ENCODE data around the gene EIF3D. TPM values are rescaled to one million over a fixed set of nuclear protein-coding genes. Genes with fewer than 3 reads are reported as not detected.

The EIF3D gene
- total and polyA plus RNA-seq, 2 of the 4 experiments (the other 2 are of a cell fraction), result 339 to 746 TPM

DNA sequence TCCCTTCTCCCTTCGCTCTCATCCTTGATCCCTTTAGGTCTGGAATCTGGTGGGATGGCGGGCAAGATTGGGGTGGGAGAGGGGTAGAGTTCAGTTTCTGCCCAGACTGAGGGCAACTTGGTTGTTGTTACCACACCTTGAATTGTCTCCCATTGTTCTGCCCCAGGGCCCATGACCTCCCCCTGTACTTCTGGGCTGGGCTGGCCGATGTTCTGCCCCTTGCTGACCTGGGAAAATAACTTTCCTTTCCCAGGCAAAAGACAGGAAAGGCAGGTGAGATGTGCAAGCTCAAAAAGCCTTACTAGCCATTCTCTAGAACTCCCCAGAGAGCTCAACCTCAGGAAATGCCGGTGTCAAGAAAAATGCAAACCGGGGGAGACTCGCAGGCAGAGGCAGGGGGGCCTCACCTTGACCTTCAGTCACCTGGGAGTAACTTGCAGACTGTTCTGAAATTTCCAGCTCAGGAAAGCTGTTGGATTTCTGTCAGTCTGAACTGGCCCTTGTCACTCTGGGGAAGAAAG lies 32.4 kb upstream of the EIF3D start:
- Histone ChIP-seq H2BK15ac (ENCODE audit: low read depth, low read length) (no peak overlapping the region), H2BK20ac (ENCODE audit: low read depth, low read length) (no peak overlapping the region), H3K27me3 (ENCODE audit: control insufficient read depth, insufficient read depth, low read length) (peaks cover 24% of the 10 kb centered on the region), H3K27ac (ENCODE audit: insufficient read depth, low read length) (no peak overlapping the region), H3K36me3 (ENCODE audit: control insufficient read depth, insufficient read depth, low read length) (no peaks in the 10 kb centered on the region), H3K9me3 (ENCODE audit: control insufficient read depth, insufficient read depth, low read length) (no peaks in the 10 kb centered on the region), H3K56ac (ENCODE audit: extremely low read depth, insufficient read depth, low read length) (no peak overlapping the region), H3K9me1 (ENCODE audit: insufficient read depth, low read length) (peaks cover 11% of the 10 kb centered on the region), H4K5ac (ENCODE audit: low read depth, low read length) (no peak overlapping the region), H3K4me1 (ENCODE audit: control insufficient read depth, insufficient read depth, low read length) (peaks cover 5% of the 10 kb centered on the region), H2BK120ac (ENCODE audit: low read depth, low read length) (no peak overlapping the region; the same call in 1 of the 2 replicates), H2AFZ (replicated peaks; ENCODE audit: low read length, poor library complexity) (no peak overlapping the region), H2BK5ac (ENCODE audit: low read depth, low read length, poor library complexity, severe bottlenecking) (no peak overlapping the region), H2AK9ac (replicated peaks; ENCODE audit: low read depth, low read length, poor library complexity) (peak overlapping the region; percentile 50), H3K14ac (replicated peaks; ENCODE audit: low read depth, low read length) (no peak overlapping the region), H3K4me2 (ENCODE audit: low read depth, low read length) (no peak overlapping the region), H3K4me3 (ENCODE audit: insufficient read depth, low read depth, low read length) (no peak overlapping the region), H4K91ac (ENCODE audit: insufficient read depth, low read depth, low read length) (no peak overlapping the region), H3K9ac (ENCODE audit: low read depth, low read length) (no peak overlapping the region), H3K23ac (ENCODE audit: low read depth, low read length) (no peak overlapping the region), H4K20me1 (ENCODE audit: insufficient read depth, low read length) (no peaks in the 10 kb centered on the region), H3K18ac (ENCODE audit: low read depth, low read length) (no peak overlapping the region), H3K79me1 (ENCODE audit: low read depth in 1 of 2, low read length in 2 of 2) (no peaks in the 10 kb centered on the region), H2AK5ac (ENCODE audit: low read depth, low read length) (no peak overlapping the region), H4K8ac (ENCODE audit: low read depth in 2 of 2, low read length in 2 of 2) (no peak overlapping the region), H3K4ac (ENCODE audit: low read depth, low read length) (no peak overlapping the region)
- TF ChIP-seq POLR2A (IDR thresholded peaks at IDR 0.05; ENCODE audit: low read depth, low read length) (no peak), RCOR1 (IDR thresholded peaks at IDR 0.05; ENCODE audit: insufficient replicate concordance, low read length) (no peak), CHD1 (IDR thresholded peaks at IDR 0.05; ENCODE audit: low read depth, low read length) (no peak), CEBPB (IDR thresholded peaks at IDR 0.05; ENCODE audit: low read depth, low read length) (no peak), RAD21 (IDR thresholded peaks at IDR 0.05; ENCODE audit: low read length) (no peak), MAZ (IDR thresholded peaks at IDR 0.05; ENCODE audit: borderline replicate concordance, low read depth, low read length) (no peak), NFE2L2 (IDR thresholded peaks at IDR 0.05; ENCODE audit: low read depth, low read length) (no peak), FOS (IDR thresholded peaks at IDR 0.05; ENCODE audit: low read depth, low read length) (no peak), SMC3 (IDR thresholded peaks at IDR 0.05; ENCODE audit: low read depth, low read length) (no peak), MAFK (IDR thresholded peaks at IDR 0.05; ENCODE audit: low read depth, low read length) (no peak), BHLHE40 (IDR thresholded peaks at IDR 0.05; ENCODE audit: low read depth, low read length) (no peak), MXI1 (IDR thresholded peaks at IDR 0.05; ENCODE audit: borderline replicate concordance, low read depth, low read length) (no peak)
- TF ChIP-seq, protein P1, sequence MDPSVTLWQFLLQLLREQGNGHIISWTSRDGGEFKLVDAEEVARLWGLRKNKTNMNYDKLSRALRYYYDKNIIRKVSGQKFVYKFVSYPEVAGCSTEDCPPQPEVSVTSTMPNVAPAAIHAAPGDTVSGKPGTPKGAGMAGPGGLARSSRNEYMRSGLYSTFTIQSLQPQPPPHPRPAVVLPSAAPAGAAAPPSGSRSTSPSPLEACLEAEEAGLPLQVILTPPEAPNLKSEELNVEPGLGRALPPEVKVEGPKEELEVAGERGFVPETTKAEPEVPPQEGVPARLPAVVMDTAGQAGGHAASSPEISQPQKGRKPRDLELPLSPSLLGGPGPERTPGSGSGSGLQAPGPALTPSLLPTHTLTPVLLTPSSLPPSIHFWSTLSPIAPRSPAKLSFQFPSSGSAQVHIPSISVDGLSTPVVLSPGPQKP (IDR thresholded peaks at IDR 0.05; ENCODE audit: borderline replicate concordance, low read depth, low read length), result no peak
- TF ChIP-seq, protein P2, sequence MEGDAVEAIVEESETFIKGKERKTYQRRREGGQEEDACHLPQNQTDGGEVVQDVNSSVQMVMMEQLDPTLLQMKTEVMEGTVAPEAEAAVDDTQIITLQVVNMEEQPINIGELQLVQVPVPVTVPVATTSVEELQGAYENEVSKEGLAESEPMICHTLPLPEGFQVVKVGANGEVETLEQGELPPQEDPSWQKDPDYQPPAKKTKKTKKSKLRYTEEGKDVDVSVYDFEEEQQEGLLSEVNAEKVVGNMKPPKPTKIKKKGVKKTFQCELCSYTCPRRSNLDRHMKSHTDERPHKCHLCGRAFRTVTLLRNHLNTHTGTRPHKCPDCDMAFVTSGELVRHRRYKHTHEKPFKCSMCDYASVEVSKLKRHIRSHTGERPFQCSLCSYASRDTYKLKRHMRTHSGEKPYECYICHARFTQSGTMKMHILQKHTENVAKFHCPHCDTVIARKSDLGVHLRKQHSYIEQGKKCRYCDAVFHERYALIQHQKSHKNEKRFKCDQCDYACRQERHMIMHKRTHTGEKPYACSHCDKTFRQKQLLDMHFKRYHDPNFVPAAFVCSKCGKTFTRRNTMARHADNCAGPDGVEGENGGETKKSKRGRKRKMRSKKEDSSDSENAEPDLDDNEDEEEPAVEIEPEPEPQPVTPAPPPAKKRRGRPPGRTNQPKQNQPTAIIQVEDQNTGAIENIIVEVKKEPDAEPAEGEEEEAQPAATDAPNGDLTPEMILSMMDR (conservative IDR thresholded peaks at IDR 0.05; ENCODE audit: low read depth, low read length), result no peak
- TF ChIP-seq, protein P3, sequence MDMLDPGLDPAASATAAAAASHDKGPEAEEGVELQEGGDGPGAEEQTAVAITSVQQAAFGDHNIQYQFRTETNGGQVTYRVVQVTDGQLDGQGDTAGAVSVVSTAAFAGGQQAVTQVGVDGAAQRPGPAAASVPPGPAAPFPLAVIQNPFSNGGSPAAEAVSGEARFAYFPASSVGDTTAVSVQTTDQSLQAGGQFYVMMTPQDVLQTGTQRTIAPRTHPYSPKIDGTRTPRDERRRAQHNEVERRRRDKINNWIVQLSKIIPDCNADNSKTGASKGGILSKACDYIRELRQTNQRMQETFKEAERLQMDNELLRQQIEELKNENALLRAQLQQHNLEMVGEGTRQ (IDR thresholded peaks at IDR 0.05; ENCODE audit: low read depth, low read length), result no peak
- ChIA-PET CTCF (interaction anchor here (0.7 to 1.3 kb wide), 2 partner anchors 197 to 213 kb away, joined by 3 read pairs; no protein-coding TSS in a partner anchor), POLR2A (ENCODE audit: unreplicated experiment) (no interaction called here)
- intact Hi-C loops (cut with micrococcal nuclease) (no loop called here), in situ Hi-C loops (cut with MboI; ENCODE audit: low sequenced_read_pairs) (no loop called here), dilution Hi-C loops (cut with HindIII; ENCODE audit: low sequenced_read_pairs, unreplicated experiment) (no loop called here)
- no peak for DNase-seq
- no TSS peak for BruUV-seq (replicated peaks)
- no peak for ATAC-seq (ENCODE audit: low read depth)
- no CpG with 5 or more reads among the region's 6 CpGs for WGBS, 2 experiments (ENCODE audit: extremely low coverage in 2 of 2, insufficient read length in 1 of 2)

Data from IMR-90 (cell line).